ENCODE measurements around the gene DIPK1C. TPM values are rescaled to one million over a fixed set of nuclear protein-coding genes. Genes with fewer than 3 reads are reported as not detected.

The DIPK1C gene
- total and polyA plus RNA-seq, 8 donors, result 0.12 to 0.25 (median 0.16) TPM; not detected in 5

GRCh38 chr18:74463254-74463653 lies 6.1 kb upstream of the DIPK1C start:
- TF ChIP-seq CTCF (IDR thresholded peaks at IDR 0.05), result no peak
- no peaks in the 10 kb centered on the region for H3K36me3 ChIP-seq
- no peak overlapping the region for H3K27ac ChIP-seq
- DNase-seq (no peak), ATAC-seq (no peak), FAIRE-seq (no peak)
- intact Hi-C loops (cut with DNase I), result no loop called here
- H3K27me3 ChIP-seq, result no peaks in the 10 kb centered on the region
- no peaks in the 10 kb centered on the region for H3K4me1 ChIP-seq
- H3K4me3 ChIP-seq, result no peak overlapping the region
- 70 to 83% methylated on average over 8 of the region's 8 CpGs for WGBS, 2 donors
- no peaks in the 10 kb centered on the region for H3K9me3 ChIP-seq

- 83 to 89% methylated on average over 7 of the region's 7 CpGs for WGBS, 2 donors
- Histone ChIP-seq H3K27me3 (peaks cover 0 to 5% (median 1%) of the 10 kb centered on the region in 4 donors), H3K4me1 (peaks cover 0 to 7% (median 6%) of the 10 kb centered on the region in 3 donors), H3K27ac (no peak overlapping the region), H3K9me3 (no peaks in the 10 kb centered on the region), H3K4me3 (no peak overlapping the region), H3K36me3 (no peaks in the 10 kb centered on the region)
- FAIRE-seq, result no peak
- ATAC-seq, result no peak
- TF ChIP-seq CTCF (IDR thresholded peaks at IDR 0.05), result no peak
- intact Hi-C loops (cut with DNase I), result no loop called here
- DNase-seq, result no peak
Measured at GRCh38 chr18:74460825-74461224, 3.7 kb upstream of the DIPK1C start.

DNA sequence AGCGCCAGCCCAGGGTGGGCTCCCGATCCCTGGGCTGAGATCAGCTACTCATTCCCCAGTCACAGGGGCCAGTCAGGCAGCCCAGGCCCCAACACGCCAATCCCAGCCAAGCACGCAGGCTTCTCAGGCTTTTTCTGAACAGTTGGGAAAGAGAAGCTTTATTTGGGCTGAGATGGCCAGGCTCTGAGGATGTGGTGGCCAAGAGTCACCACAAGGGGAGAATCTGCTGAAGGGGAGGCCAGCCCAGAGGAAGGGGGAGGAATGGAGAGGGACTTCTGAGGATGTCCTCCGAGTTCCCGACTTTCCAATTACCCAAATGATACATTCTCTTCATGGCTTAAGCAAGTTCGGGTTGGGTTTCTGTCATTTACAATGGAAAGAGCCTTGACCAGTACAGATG lies 2.8 kb upstream of the DIPK1C start:
- H3K4me3 ChIP-seq, result no peak overlapping the region
- no peaks in the 10 kb centered on the region for H3K9me3 ChIP-seq
- H3K27me3 ChIP-seq, result peaks cover 0 to 7% (median 3%) of the 10 kb centered on the region in 4 donors
- 53 to 55% methylated on average over 7 of the region's 7 CpGs for WGBS, 2 donors
- peaks cover 0 to 7% (median 6%) of the 10 kb centered on the region in 3 donors for H3K4me1 ChIP-seq
- no peaks in the 10 kb centered on the region for H3K36me3 ChIP-seq
- intact Hi-C loops (cut with DNase I), result no loop called here
- DNase-seq (no peak), FAIRE-seq (no peak), ATAC-seq (no peak)
- no peak overlapping the region for H3K27ac ChIP-seq
- TF ChIP-seq CTCF (IDR thresholded peaks at IDR 0.05), result no peak

DNA sequence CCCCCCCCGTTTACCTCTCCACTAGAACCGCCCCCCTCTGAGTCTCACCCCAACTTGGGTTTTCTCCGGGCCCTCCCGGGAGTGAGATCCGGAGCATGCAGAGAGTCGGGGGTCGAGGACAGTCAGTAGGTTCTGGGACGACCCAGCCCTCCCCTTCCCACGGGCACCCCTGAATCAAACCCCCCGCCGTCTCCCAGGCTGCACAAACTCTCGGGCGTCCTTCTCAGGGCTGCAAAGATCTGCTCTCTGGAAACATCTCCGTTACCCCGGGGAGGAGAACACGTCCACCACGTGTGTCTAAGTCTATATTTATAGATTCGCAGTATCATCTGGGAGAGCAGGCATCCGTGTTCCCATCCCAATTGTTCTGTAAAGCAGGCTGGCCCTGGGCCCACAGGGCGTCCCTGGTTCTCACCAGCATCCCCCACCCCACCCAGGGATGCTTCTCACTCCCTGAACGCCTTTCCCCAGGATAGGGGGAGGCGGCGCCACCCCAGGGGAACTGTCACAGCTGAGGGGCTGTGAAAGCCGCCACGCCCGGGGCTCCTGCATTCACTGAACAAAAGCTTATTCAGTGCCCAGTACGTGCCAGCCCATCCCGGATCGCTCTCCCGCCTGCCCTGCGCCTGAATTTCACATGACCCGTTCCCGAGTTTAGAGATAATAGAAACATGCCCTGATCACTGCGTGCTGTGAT lies 765 bp upstream of the DIPK1C start:
- peaks cover 0 to 7% (median 3%) of the 10 kb centered on the region in 4 donors for H3K27me3 ChIP-seq
- no peak overlapping the region for H3K27ac ChIP-seq
- DNase-seq (no peak), ATAC-seq (peak in 2 of 4 donors; percentile 18 to 34), FAIRE-seq (no peak)
- H3K9me3 ChIP-seq, result no peaks in the 10 kb centered on the region
- TF ChIP-seq CTCF (IDR thresholded peaks at IDR 0.05), result no peak
- H3K4me1 ChIP-seq, result peaks cover 0 to 7% (median 6%) of the 10 kb centered on the region in 3 donors
- WGBS, 2 donors, result 10 to 13% methylated on average over 34 of the region's 34 CpGs
- H3K4me3 ChIP-seq, result no peak overlapping the region
- H3K36me3 ChIP-seq, result no peaks in the 10 kb centered on the region
- intact Hi-C loops (cut with DNase I), result no loop called here

DNA sequence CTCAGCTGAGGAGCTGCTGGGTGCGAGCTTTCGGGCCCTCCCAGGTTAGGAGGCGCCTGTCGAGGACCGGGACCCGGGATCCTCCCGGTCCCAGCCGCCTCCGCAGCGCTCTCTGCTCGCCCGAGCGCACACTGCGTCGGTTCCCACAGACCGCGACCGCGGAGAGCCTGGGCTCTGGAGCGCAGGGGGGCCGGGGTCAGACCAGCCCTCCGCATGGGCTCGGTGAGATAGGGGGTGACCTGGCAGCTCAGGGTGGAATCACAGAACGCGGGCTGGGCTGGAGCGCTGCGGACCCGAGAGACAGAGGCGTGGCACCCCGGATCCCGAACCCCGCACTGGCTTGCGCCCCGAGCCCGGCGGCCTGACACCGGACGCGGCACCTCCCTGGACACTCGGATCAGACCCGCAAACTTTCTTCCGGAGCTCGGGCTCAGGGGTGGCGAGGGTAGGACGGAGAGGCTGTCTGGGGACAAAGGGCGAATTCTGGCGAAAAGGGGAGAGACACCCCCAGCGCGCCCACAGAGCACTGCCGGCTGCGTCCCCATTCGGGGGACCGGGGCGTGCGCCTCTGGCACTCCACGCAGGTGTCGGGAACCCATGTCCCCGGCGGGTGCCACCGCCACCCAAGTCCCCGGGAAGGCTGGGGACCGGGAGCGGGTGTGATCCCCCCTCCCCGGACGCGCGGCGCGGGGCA lies 612 bp downstream of the DIPK1C start:
- no peak for DNase-seq
- intact Hi-C loops (cut with DNase I), result no loop called here
- Histone ChIP-seq H3K4me3 (peak overlapping the region in 2 of 4 donors; percentile 24 to 32), H3K4me1 (peaks cover 0 to 7% (median 6%) of the 10 kb centered on the region in 3 donors), H3K36me3 (no peaks in the 10 kb centered on the region), H3K27me3 (peaks cover 0 to 7% (median 3%) of the 10 kb centered on the region in 4 donors), H3K27ac (no peak overlapping the region), H3K9me3 (no peaks in the 10 kb centered on the region)
- WGBS, 2 donors, result 1% methylated on average over 58 to 69 of the region's 69 CpGs
- TF ChIP-seq CTCF (IDR thresholded peaks at IDR 0.05), result no peak
- FAIRE-seq, result no peak
- peak in 3 of 4 donors; percentile 41 to 50 (median 47) for ATAC-seq

Data from pancreas (tissue), 10 donors.